ENCODE data around the gene LILRA5. TPM values are rescaled to one million over a fixed set of nuclear protein-coding genes. Genes with fewer than 3 reads are reported as not detected.
"Not testable (repeated sequence)": the region's sequence is repeated elsewhere in the genome, so short reads cannot be mapped to it uniquely, and the experiment has no call there.

LILRA5 gene
- total and polyA plus RNA-seq, 2 of the 13 experiments (the other 11 are each of a cell fraction or from before 2014, with no cell fraction given), result not detected

DNA sequence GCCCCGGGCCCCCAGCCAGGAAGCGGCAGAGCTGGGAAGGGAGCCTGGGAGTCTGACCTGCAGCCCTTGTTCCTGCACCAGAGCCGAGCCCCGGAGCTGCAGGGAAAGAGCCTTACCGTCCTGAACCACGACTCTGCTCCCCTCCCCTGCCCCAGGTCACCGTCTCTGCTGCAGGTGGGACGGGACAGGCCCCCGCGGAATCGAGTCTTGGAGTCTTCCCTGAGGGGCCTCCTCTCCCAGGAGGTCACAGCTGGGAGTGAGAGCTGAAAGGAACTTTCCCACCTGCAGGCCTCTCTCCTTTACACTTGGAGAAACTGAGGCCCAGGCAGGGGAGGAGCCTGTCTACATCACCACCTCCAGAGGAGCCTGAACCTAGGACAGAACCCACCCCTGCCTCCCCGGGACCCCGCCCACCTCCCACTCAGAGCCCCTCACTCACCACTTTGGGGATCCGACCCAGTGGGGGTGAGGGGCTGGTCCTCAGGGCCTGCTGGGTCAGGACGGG is 35.8 kb downstream of the LILRA5 start:
- H3K27ac ChIP-seq (ENCODE audit: extremely low read length, insufficient read depth, low read length); intact Hi-C loops (cut with micrococcal nuclease; ENCODE audit: unreplicated experiment); H4K20me1 ChIP-seq (ENCODE audit: insufficient read depth, low read length); H2AFZ ChIP-seq (ENCODE audit: low read length); FAIRE-seq; H3K9ac ChIP-seq (ENCODE audit: insufficient read depth, low read depth, low read length); H3K36me3 ChIP-seq (replicated peaks in 1 of 2; ENCODE audit: control insufficient read depth in 1 of 2, insufficient read depth in 2 of 2, low read length in 2 of 2); H3K79me2 ChIP-seq (ENCODE audit: insufficient read depth, low read length); H3K4me2 ChIP-seq (ENCODE audit: low read depth, low read length); H3K4me3 ChIP-seq (replicated peaks in 1 of 3; ENCODE audit: insufficient read depth in 1 of 3, low read depth in 2 of 3, low read length in 3 of 3); in situ Hi-C loops (cut with HindIII; ENCODE audit: extremely low pct_ligation_motif_present, low pct_unique_long_range_greater_than_20kb); BruUV-seq (replicated peaks); H3K9me3 ChIP-seq (ENCODE audit: low read length); H3K4me1 ChIP-seq (ENCODE audit: insufficient read depth, low read length); CTCF ChIA-PET (ENCODE audit: low intra/inter-chr PET ratio, low total read pairs); DNase-seq (ENCODE audit: low spot score); POLR2A ChIA-PET; ATAC-seq: not testable (repeated sequence)
- no CpG with 5 or more reads among the region's 15 CpGs for WGBS (ENCODE audit: low lambda C conversion rate)
- H3K27me3 ChIP-seq (ENCODE audit: control insufficient read depth in 1 of 2, insufficient read depth in 2 of 2, low read length in 2 of 2), result peaks cover 4 to 29% of the 10 kb centered on the region in 2 experiments; a peak in 4 of 5 replicates

GRCh38 chr19:54275951-54276350 is 37.0 kb downstream of the LILRA5 start:
- CTCF ChIA-PET (ENCODE audit: low intra/inter-chr PET ratio, low total read pairs), result no interaction called here
- WGBS (ENCODE audit: low lambda C conversion rate), result 16% methylated on average over 8 of the region's 9 CpGs
- Histone ChIP-seq H3K27ac (ENCODE audit: extremely low read length, insufficient read depth, low read length) (no peak overlapping the region), H3K4me3 (replicated peaks in 1 of 3; ENCODE audit: insufficient read depth in 1 of 3, low read depth in 2 of 3, low read length in 3 of 3) (no peak overlapping the region), H3K9me3 (ENCODE audit: low read length) (no peaks in the 10 kb centered on the region), H3K4me2 (ENCODE audit: low read depth, low read length) (no peak overlapping the region), H2AFZ (ENCODE audit: low read length) (no peak overlapping the region), H3K36me3 (replicated peaks in 1 of 2; ENCODE audit: control insufficient read depth in 1 of 2, insufficient read depth in 2 of 2, low read length in 2 of 2) (no peaks in the 10 kb centered on the region), H3K27me3 (ENCODE audit: control insufficient read depth in 1 of 2, insufficient read depth in 2 of 2, low read length in 2 of 2) (peaks cover 4 to 27% of the 10 kb centered on the region in 2 experiments; a peak in 4 of 5 replicates), H3K79me2 (ENCODE audit: insufficient read depth, low read length) (no peaks in the 10 kb centered on the region), H4K20me1 (ENCODE audit: insufficient read depth, low read length) (no peaks in the 10 kb centered on the region), H3K4me1 (ENCODE audit: insufficient read depth, low read length) (no peaks in the 10 kb centered on the region), H3K9ac (ENCODE audit: insufficient read depth, low read depth, low read length) (no peak overlapping the region)
- in situ Hi-C loops (cut with HindIII; ENCODE audit: extremely low pct_ligation_motif_present, low pct_unique_long_range_greater_than_20kb), result no loop called here
- BruUV-seq (replicated peaks), result no TSS peak
- no peak for DNase-seq (ENCODE audit: low spot score)
- FAIRE-seq, result no peak
- POLR2A ChIA-PET, result no interaction called here
- ATAC-seq, result no peak
- intact Hi-C loops (cut with micrococcal nuclease; ENCODE audit: unreplicated experiment), result no loop called here
- TF ChIP-seq, protein P1, sequence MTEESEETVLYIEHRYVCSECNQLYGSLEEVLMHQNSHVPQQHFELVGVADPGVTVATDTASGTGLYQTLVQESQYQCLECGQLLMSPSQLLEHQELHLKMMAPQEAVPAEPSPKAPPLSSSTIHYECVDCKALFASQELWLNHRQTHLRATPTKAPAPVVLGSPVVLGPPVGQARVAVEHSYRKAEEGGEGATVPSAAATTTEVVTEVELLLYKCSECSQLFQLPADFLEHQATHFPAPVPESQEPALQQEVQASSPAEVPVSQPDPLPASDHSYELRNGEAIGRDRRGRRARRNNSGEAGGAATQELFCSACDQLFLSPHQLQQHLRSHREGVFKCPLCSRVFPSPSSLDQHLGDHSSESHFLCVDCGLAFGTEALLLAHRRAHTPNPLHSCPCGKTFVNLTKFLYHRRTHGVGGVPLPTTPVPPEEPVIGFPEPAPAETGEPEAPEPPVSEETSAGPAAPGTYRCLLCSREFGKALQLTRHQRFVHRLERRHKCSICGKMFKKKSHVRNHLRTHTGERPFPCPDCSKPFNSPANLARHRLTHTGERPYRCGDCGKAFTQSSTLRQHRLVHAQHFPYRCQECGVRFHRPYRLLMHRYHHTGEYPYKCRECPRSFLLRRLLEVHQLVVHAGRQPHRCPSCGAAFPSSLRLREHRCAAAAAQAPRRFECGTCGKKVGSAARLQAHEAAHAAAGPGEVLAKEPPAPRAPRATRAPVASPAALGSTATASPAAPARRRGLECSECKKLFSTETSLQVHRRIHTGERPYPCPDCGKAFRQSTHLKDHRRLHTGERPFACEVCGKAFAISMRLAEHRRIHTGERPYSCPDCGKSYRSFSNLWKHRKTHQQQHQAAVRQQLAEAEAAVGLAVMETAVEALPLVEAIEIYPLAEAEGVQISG (CRISPR knock-in tag; IDR thresholded peaks at IDR 0.05), result no peak
- TF ChIP-seq ZKSCAN1 (IDR thresholded peaks at IDR 0.05; ENCODE audit: low read length) (no peak), NFYC (CRISPR knock-in tag; IDR thresholded peaks at IDR 0.05) (no peak), CC2D1A (CRISPR knock-in tag; IDR thresholded peaks at IDR 0.05) (no peak), SP4 (CRISPR knock-in tag; IDR thresholded peaks at IDR 0.05) (no peak), ZNF713 (CRISPR knock-in tag; IDR thresholded peaks at IDR 0.05) (no peak), ELF4 (CRISPR knock-in tag; IDR thresholded peaks at IDR 0.05; ENCODE audit: borderline replicate concordance) (no peak), ZNF83 (CRISPR knock-in tag; IDR thresholded peaks at IDR 0.05; ENCODE audit: borderline replicate concordance) (no peak)

DNA sequence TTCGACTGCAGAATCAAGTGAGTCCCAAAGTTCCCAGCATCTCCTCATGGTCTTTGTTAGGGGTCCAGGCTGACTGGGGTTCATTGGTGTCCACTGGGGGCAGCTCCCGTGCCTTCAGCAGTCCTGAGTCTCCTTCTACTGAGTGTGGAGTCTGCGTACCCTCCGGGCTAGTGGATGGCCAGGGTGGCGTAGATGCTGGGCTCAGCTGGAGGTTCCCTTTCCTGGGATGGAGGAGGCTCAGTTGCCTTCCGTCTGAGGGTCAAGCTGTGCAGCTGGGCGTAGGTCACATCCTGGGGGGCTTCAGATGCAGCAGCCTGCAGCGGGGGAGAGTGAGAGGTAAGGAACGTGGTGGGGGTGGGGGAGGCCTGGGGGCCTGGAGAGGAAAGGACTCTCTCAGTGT is 38.5 kb downstream of the LILRA5 start:
- peaks cover 4 to 22% of the 10 kb centered on the region in 2 experiments; a peak in 3 of 5 replicates for H3K27me3 ChIP-seq (ENCODE audit: control insufficient read depth in 1 of 2, insufficient read depth in 2 of 2, low read length in 2 of 2)

More for the DNA sequence above, 38.5 kb downstream of the LILRA5 start:
- BruUV-seq (replicated peaks); intact Hi-C loops (cut with micrococcal nuclease; ENCODE audit: unreplicated experiment); FAIRE-seq; H2AFZ ChIP-seq (ENCODE audit: low read length); H3K4me3 ChIP-seq (replicated peaks in 1 of 3; ENCODE audit: insufficient read depth in 1 of 3, low read depth in 2 of 3, low read length in 3 of 3); POLR2A ChIA-PET; DNase-seq (ENCODE audit: low spot score); in situ Hi-C loops (cut with HindIII; ENCODE audit: extremely low pct_ligation_motif_present, low pct_unique_long_range_greater_than_20kb); H3K36me3 ChIP-seq (replicated peaks in 1 of 2; ENCODE audit: control insufficient read depth in 1 of 2, insufficient read depth in 2 of 2, low read length in 2 of 2); H3K4me1 ChIP-seq (ENCODE audit: insufficient read depth, low read length); H3K9ac ChIP-seq (ENCODE audit: insufficient read depth, low read depth, low read length); H3K9me3 ChIP-seq (ENCODE audit: low read length); H3K4me2 ChIP-seq (ENCODE audit: low read depth, low read length); H3K27ac ChIP-seq (ENCODE audit: extremely low read length, insufficient read depth, low read length); ATAC-seq; H4K20me1 ChIP-seq (ENCODE audit: insufficient read depth, low read length); H3K79me2 ChIP-seq (ENCODE audit: insufficient read depth, low read length); CTCF ChIA-PET (ENCODE audit: low intra/inter-chr PET ratio, low total read pairs): not testable (repeated sequence)
- WGBS (ENCODE audit: low lambda C conversion rate), result 34% methylated on average over 8 of the region's 9 CpGs
